HG03139 (cell line): ENCODE data around the gene FOXM1.

Source experiments
- ATAC-seq: cut with Tn5 transposase; IDR thresholded peaks from one replicate; pipeline ENCODE4 v1.9.1; 2021; ENCODE audit not compliant: unreplicated experiment

FOXM1 gene

DNA sequence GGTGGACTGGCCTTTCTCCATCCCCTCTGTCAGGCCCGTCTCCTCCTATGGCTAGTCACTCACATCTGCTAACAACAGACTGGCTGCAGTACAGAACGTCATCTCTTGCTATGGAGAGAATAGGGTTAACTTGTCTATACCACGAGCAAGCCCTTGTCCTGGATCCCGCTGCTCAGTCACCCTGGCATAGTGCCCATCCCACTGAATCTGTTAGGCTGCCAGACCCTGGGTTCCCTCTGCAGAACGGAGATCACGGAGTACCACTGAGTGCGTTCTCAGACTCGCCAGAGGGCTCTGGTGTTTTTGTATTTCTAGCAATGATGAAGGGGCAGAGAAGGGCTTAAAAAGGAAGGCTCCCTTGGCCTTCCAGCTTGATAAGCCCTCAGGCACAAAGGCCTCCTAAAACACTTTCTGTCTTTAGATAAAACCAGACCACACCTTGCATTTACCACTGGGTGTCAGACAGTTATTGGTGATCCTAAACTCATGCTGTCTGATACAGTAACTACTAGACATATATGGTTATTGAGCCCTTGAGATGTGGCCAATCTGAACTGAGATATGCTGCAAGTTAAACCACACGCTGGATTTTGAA, 35.8 kb downstream of the FOXM1 start:
- no peak for ATAC-seq

DNA sequence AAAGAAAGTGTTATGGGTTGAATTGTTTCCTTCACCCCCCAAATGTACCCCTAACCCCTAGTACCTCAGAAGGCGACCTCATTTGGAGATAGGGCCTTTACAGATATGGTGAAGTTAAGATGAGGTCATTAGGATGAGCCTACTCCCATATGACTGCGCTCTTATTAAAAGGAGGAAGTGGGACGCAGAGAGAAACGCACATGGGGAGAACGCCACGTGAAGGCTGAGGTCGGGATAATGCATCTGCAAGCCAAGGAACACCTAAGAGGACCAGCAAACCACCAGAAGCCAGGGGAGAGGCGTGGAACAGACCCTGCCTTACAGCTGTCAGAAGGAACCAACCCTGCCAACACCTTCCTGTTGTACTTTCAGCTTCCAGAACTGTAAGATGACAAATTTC, 40.4 kb downstream of the FOXM1 start:
- no peak for ATAC-seq

- no peak for ATAC-seq
Measured at GRCh38 chr12:2835691-2836403, 41.1 kb downstream of the FOXM1 start.

DNA sequence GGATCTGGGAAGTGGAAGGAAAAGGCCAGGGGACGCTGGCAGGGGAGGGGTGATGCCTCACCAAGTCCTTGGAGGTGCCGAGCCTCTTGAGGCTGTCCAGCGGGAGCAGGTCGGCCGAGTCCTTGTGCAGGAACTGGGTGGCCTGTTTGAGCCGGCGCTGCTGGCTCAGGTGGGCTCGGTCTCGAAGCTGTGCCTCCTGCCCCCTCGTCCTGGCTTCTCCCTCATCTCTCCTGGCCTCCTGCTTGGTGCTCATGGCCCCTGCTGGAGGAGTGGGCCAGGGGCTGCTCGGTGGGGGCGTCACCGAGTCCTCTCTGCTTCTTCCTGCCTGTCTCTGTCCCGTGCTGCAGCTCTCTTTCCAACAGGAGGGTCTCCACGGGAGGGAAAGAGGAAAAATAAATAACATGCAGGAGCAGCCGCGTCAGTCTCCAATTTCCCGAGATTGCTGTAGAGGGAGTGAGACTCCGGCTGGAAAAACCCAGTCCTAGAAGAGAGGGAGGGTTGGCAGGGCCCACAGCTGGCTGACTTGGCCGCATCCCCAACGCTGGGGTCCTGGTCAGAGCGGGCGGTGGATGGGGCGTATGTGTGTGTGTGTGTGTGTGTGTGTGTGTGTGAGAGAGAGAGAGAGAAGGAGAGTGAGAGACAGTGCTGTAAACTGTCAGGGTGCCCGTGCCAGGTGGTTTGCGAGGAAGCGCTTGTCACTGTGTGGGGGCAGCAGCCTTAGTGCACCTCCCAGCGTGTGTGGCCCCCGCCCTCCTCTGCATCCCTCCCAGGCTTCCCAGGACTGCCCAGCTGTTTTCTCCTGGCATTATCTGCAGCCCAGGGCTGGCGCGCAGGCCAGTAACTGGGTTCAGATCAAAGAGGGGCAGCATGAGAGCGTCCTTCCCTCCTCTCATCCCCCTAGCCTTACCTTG, 42.1 kb downstream of the FOXM1 start, which contains the start of gene NRIP2:
NRIP2 (minus strand) TSS at position 455 of the 911 bp plus-strand sequence; CDS start at position 403, 52 bp downstream.
- no peak for ATAC-seq

GRCh38 chr12:2833810-2834209, 43.2 kb downstream of the FOXM1 start:
- ATAC-seq, result no peak

DNA sequence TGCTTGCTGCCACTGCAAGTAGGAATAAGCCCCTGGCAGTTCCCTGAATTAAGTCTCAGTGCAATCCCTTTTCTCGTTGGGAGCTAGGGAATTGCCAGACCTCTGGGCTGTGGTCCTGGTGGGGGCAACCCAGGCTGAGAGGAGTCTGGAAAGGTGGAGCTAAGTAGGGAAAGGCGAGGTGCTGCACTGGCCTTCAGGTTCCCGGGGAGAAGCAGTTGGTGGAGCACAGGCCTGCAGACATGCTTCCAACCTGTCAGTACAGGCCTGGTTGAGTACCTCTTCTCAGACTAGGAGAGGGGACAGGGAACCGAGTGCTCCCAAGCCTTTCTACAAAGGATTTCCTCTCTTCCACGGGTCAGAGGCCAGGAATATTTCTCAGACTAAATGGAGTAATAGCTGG, 43.6 kb downstream of the FOXM1 start:
- ATAC-seq, result no peak

DNA sequence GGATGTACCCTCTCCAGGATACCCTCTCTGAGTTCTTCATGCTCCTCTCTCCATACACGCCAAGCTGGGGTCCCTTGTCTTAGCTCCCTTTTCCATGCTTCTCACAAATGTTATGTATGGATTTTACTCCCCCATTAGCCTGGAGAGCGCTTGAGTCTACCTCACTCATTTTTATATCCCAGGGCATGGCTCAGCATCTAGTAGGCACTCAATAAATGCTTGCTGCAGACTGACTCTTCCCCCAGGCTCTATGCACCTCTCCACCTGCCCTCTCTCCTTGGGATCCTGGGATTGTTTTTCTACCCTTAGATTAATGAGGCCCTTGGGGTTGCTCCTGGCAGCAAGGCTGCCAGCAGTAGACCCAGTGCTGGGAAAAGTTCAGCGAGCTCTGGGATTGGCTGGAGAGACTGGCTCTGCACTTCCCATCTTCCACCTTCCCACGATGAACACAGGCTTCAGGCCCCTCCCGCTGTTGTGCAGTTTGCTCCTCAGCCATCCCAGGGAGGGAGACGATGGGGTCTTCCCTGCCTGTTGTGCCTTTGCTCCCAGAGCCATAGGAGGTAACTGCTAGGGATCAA, 44.3 kb downstream of the FOXM1 start:
- ATAC-seq, result no peak

DNA sequence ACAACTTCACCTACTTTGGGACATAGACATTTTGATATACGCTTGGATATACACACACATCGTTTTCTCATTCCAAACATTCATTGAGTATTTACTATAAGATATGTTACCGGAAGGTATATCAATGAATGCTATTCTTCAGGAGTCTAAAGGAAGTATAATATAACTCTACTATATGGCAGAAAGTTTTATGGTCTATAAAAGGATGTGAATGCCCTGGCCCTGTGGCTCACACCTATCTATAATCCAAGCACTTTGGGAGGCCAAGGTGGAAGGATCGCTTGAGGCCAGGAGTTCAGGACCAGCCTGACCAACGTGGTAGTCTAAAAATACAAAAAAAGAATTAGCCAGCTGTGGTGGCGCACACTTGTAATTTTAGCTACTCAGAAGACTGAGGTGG, 47.7 kb downstream of the FOXM1 start:
- ATAC-seq, result no peak

GRCh38 chr12:2826721-2827515, 50.1 kb downstream of the FOXM1 start:
- no peak for ATAC-seq

GRCh38 chr12:2826036-2826435, 50.9 kb downstream of the FOXM1 start:
- ATAC-seq, result no peak

GRCh38 chr12:2825132-2825531, 51.8 kb downstream of the FOXM1 start:
- no peak for ATAC-seq

DNA sequence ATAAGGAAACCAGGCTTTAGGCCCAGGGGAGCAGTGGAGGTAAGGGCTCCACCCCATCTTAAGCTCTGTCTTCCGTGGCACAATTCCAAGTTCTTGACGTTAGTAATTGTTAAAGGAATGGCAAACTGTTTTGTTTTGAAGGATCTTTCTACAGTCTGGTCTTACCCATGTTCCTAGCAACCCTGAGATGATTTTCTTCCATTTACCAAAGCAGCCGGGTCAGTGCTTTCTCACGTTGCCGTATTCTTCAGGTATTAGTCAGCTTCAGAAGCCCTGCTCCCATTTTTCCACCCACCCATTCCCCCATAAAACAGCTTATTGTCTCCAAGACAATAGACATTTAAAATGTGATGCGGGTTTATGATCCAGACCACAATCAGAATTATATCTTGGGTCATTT, 52.4 kb downstream of the FOXM1 start:
- ATAC-seq, result no peak

- no peak for ATAC-seq
Measured at GRCh38 chr12:2823483-2823882, 53.5 kb downstream of the FOXM1 start.

GRCh38 chr12:2820432-2820831, 56.5 kb downstream of the FOXM1 start:
- ATAC-seq, result no peak

GRCh38 chr12:2819810-2820209, 57.2 kb downstream of the FOXM1 start:
- ATAC-seq, result no peak

GRCh38 chr12:2813214-2814185, 63.5 kb downstream of the FOXM1 start:
- ATAC-seq, result no peak

DNA sequence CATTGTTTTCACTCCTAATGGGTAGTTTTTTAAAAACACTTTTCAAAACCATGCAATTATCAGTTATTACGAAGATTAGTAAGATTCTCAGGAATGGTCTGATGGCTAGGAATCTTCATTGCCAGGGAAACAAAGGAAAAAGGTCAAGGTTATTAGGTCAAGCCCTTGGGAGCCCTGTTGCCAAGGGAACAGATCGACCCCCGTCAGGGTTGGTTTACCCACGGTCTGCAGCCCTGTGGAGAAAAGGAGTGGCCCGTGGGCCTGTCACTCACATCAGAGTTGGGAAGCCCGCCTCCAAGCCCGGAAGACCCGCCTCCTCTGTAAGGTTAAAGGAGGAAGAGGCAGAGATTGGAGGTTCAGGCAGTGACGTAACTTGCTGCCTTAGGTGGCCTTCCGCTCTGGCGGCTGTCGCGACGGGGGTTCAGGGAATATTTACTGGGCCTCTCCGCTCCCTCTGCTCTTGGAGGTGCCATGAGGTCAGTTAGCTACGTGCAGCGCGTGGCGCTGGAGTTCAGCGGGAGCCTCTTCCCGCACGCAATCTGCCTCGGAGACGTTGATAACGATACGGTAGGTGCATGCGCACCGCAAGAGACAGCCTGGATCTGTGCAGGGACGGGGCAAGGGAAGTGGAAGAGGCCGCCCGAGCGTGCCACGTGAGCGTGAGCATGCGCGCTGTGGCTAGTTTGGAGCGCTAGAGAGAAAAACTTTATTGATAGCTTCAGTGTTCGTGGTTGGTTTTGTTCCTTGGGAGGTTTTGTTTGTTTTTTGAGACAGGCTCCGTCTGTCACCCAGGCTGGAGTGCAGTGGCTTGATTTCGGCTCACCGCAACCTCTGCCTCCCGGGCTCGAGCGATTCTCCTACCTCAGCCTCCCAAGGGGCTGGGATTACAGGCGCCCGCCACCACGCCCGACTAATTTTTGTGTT, 64.4 kb downstream of the FOXM1 start, which contains the start of gene ITFG2:
ITFG2 (plus strand) TSS at position 379 of the 924 bp plus-strand sequence; CDS start at position 472, 93 bp downstream.
- ATAC-seq, result peak; percentile 95

GRCh38 chr12:2811801-2812200, 65.2 kb downstream of the FOXM1 start:
- ATAC-seq, result no peak
